Neuronal stem cell (in vitro differentiated cells): ENCODE measurements around the gene MAZ.
"Not testable (repeated sequence)": the region's sequence is repeated elsewhere in the genome, so short reads cannot be mapped to it uniquely, and the experiment has no call there.

ENCODE experiments used
- DNase-seq: peaks from one replicate; pipeline ENCODE4 v3.0.0-alpha.2; 2013; ENCODE audit warnings: low spot score
- H2AFZ ChIP-seq: one replicate; pipeline ENCODE4 v1.6.1; 2013; ENCODE audit warnings: mild to moderate bottlenecking, low read length, inconsistent platforms
- H2AK5ac ChIP-seq: 2 replicates; pipeline ENCODE4 v1.6.1; 2013; ENCODE audit warnings: low read depth, mild to moderate bottlenecking, inconsistent platforms, low read length, moderate library complexity, mixed read lengths
- H2BK120ac ChIP-seq: 2 replicates; pipeline ENCODE4 v1.6.1; 2013; ENCODE audit warnings: low read depth, mild to moderate bottlenecking, inconsistent platforms, low read length, moderate library complexity, mixed read lengths
- H2BK12ac ChIP-seq: one replicate; pipeline ENCODE4 v1.6.1; 2013; ENCODE audit warnings: low read length, inconsistent platforms
- H2BK15ac ChIP-seq: 2 replicates; pipeline ENCODE4 v1.6.1; 2013; ENCODE audit warnings: mild to moderate bottlenecking, low read length, inconsistent platforms, mixed read lengths
- H2BK5ac ChIP-seq: one replicate; pipeline ENCODE4 v1.6.1; 2013; ENCODE audit warnings: inconsistent platforms, mild to moderate bottlenecking, low read length, moderate library complexity
- H3K14ac ChIP-seq: one replicate; pipeline ENCODE4 v1.6.1; 2013; ENCODE audit warnings: low read length, inconsistent platforms
- H3K18ac ChIP-seq: 2 replicates; pipeline ENCODE4 v1.6.1; 2013; ENCODE audit warnings: low read length, inconsistent platforms
- H3K23ac ChIP-seq: 2 replicates; pipeline ENCODE4 v1.6.1; 2013; ENCODE audit warnings: low read depth, mild to moderate bottlenecking, mixed read lengths, low read length, inconsistent platforms; ENCODE audit not compliant: poor library complexity
- H3K27ac ChIP-seq: replicated peaks from 3 replicates; pipeline ENCODE4 v1.5.1; 2013; ENCODE audit warnings: low read length, inconsistent platforms
- H3K27me3 ChIP-seq, 3 experiments: 2 replicates each; pipeline ENCODE4 v1.6.1; 2013; ENCODE audit warnings: low read length in 3 of 3, mild to moderate bottlenecking in 2 of 3, inconsistent platforms in 1 of 3, low read depth in 1 of 3, mixed read lengths in 1 of 3, moderate library complexity in 1 of 3; ENCODE audit not compliant: control insufficient read depth in 3 of 3, insufficient read depth in 3 of 3
- H3K36me3 ChIP-seq, 2 donors: replicated peaks in 1 of 2; 2 replicates each; pipeline ENCODE4 v1.6.1; 2013; ENCODE audit warnings: low read length in 2 of 2; ENCODE audit not compliant: control insufficient read depth in 2 of 2, insufficient read depth in 2 of 2
- H3K4ac ChIP-seq: 2 replicates; pipeline ENCODE4 v1.6.1; 2013; ENCODE audit warnings: inconsistent platforms, mild to moderate bottlenecking, low read length, moderate library complexity
- H3K4me1 ChIP-seq, 2 donors: 1 replicate in 1 of 2; 2 replicates in 1 of 2; pipeline ENCODE4 v1.6.1; 2013; ENCODE audit warnings: low read length in 2 of 2, low read depth in 1 of 2; ENCODE audit not compliant: control insufficient read depth in 2 of 2, insufficient read depth in 1 of 2
- H3K4me2 ChIP-seq: one replicate; pipeline ENCODE4 v1.6.1; 2013; ENCODE audit warnings: mild to moderate bottlenecking, low read length, inconsistent platforms; ENCODE audit not compliant: insufficient read depth, poor library complexity, severe bottlenecking
- H3K4me3 ChIP-seq, 2 donors: 2 replicates each; pipeline ENCODE4 v1.5.1; 2013; ENCODE audit warnings: low read length in 2 of 2, mild to moderate bottlenecking in 2 of 2, inconsistent platforms in 1 of 2, moderate library complexity in 1 of 2
- H3K79me1 ChIP-seq: one replicate; pipeline ENCODE4 v1.6.1; 2013; ENCODE audit warnings: low read depth, mild to moderate bottlenecking, inconsistent platforms, low read length, moderate library complexity
- H3K9ac ChIP-seq: one replicate; pipeline ENCODE4 v1.6.1; 2013; ENCODE audit warnings: mild to moderate bottlenecking, low read depth, low read length, inconsistent platforms; ENCODE audit not compliant: poor library complexity
- H3K9me3 ChIP-seq, 2 donors: replicated peaks in 1 of 2; 2 replicates each; pipeline versions ENCODE3 to v1.6.1; 2013; ENCODE audit warnings: low read length in 2 of 2, mild to moderate bottlenecking in 2 of 2, inconsistent platforms in 1 of 2, low read depth in 1 of 2, mixed read lengths in 1 of 2, moderate library complexity in 1 of 2; ENCODE audit not compliant: control insufficient read depth in 2 of 2, insufficient read depth in 1 of 2
- H4K8ac ChIP-seq: one replicate; pipeline ENCODE4 v1.6.1; 2013; ENCODE audit warnings: low read depth, mild to moderate bottlenecking, inconsistent platforms, low read length, moderate library complexity
- H4K91ac ChIP-seq: one replicate; pipeline ENCODE4 v1.6.1; 2013; ENCODE audit warnings: low read length, low read depth, mild to moderate bottlenecking, inconsistent platforms; ENCODE audit not compliant: poor library complexity
- WGBS, 2 donors: extraction: QIAGEN DNeasy Blood & Tissue Kit; methylation state at CpG; one replicate each; pipeline ENCODE4 v1.1.7; 2013; ENCODE audit warnings: missing lambda C conversion rate in 2 of 2, mixed read lengths in 1 of 2; ENCODE audit not compliant: insufficient read length in 2 of 2, insufficient replicate concordance in 1 of 2; ENCODE audit errors: extremely low coverage in 2 of 2; 5-methylcytosine and 5-hydroxymethylcytosine counted together

Gene MAZ

DNA sequence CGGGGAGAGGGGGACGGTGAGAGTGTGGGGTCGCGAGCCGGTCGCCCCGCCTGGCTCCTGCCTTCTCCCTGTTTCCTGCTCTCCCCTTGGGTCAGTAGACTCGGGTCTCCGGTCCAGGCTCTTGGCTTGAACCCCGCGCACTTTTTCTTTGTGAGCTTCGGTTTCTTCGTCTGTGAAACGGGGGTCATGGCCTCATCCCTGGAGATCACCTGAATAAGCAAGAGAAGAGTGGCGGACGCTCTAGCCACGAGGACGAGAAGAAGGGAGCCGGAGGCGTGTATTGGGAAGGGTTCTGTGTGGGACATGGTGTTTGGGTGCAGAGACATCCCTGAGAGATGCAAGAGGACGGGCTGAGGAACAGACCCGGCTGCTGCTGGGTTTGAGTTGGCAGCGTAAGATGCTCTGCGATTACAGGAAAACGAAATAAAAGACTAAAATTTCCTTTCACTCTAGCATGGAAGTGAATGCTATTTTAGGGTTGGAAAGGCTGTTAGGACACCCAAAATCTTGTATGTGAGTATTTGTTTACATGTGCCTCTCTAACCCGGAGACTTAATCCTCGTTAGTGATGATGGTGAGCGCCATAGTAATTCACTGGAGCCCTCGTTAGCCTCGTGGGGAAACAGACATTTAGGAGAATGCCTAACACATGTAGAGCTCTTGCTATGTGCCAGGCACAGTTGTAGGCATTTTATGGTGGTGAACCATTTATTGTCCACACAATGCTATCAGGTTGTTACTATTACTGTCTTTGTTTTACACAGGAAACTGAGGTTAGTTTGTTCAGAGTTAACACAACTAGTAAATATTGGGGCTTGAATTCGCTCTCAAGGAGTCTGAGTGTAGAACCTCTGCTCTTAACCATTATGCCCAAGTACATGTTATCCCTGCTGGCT lies 15.1 kb upstream of the MAZ start:
- Histone ChIP-seq H2BK120ac (peak overlapping the region; percentile 87), H3K27ac (peak overlapping the region; percentile 69)

DNA sequence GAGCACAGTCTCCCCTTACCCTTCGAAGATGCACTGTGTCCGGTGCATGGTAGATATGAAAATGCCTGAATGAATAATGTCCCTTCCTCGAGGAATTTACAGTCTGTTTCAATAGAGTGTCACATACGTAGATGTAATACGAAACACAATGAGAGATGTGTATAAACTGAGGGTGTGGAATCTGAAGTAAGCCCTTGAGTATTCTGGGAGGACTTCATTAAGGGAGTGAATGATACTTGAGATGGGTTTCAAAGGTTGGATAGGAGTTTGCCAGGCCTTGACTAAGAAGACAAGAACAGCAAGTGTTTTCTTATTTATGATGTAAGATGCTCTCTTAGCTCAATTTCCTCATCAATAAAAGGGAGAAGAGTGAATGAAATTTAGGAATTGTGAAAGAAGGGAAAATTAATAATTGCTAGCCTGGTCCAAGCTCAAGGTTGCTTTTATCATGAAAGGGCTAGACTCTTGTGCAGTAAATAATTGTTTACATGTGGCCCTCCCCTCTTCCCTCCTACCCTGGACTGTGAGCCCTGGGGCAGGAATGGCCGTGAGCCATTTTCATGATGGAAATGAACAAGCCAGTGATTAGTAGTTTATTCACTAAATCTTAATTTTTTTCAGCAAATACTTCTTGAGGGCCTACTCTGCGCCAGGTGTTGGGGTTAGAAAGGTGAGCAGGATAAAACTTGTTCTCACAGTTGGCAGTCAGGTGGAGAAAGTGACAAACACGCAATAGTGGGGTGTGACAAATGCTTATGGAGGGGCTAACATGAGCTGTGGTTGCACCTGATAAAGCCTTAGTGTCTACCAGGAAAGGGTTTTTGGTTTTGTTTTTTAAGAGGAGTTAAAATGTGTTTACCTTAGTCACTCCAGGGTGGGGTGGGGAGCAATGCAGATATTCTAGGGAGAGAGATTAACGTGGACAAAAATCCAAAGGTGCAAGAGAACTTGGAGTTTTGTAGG lies 14.2 kb upstream of the MAZ start:
- Histone ChIP-seq H2BK120ac (no peak overlapping the region), H3K9ac (peak overlapping the region; percentile 75), H3K4me1 (peaks cover 7 to 11% of the 10 kb centered on the region in 2 donors), H3K23ac (no peak overlapping the region), H3K4me2 (peak overlapping the region; percentile 65), H2BK5ac (no peak overlapping the region), H2BK12ac (no peak overlapping the region), H3K9me3 (no peaks in the 10 kb centered on the region), H3K18ac (no peak overlapping the region), H3K27me3 (no peaks in the 10 kb centered on the region), H3K79me1 (peaks cover 9% of the 10 kb centered on the region), H4K91ac (no peak overlapping the region), H3K14ac (no peak overlapping the region), H3K4me3 (peak overlapping the region; percentile 75 to 85), H3K27ac (no peak overlapping the region), H2AK5ac (no peak overlapping the region), H2AFZ (no peak overlapping the region), H3K4ac (no peak overlapping the region), H2BK15ac (no peak overlapping the region), H3K36me3 (peaks cover 13 to 56% of the 10 kb centered on the region in 2 donors), H4K8ac (no peak overlapping the region)
- DNase-seq: no peak
- no CpG with 5 or more reads among the region's 9 CpGs for WGBS, 2 donors

More for the DNA sequence above, 15.1 kb upstream of the MAZ start:
- Histone ChIP-seq H3K23ac (peak overlapping the region; percentile 92), H3K4me1 (peaks cover 7 to 11% of the 10 kb centered on the region in 2 donors), H2BK5ac (peak overlapping the region; percentile 98), H4K8ac (no peak overlapping the region), H3K36me3 (peaks cover 7 to 46% of the 10 kb centered on the region in 2 donors), H2BK12ac (peak overlapping the region; percentile 81), H4K91ac (no peak overlapping the region), H3K14ac (peak overlapping the region; percentile 87), H3K79me1 (peaks cover 4% of the 10 kb centered on the region), H2BK15ac (peak overlapping the region; percentile 59), H3K9me3 (no peaks in the 10 kb centered on the region), H3K9ac (peak overlapping the region; percentile 99), H3K4me3 (peak overlapping the region; percentile 75 to 85), H2AK5ac (peak overlapping the region; percentile 93), H3K4ac (no peak overlapping the region), H3K4me2 (peak overlapping the region; percentile 65), H2AFZ (peak overlapping the region; percentile 90), H3K18ac (peak overlapping the region; percentile 95), H3K27me3 (no peaks in the 10 kb centered on the region)
- DNase-seq: no peak
- no CpG with 5 or more reads among the region's 31 CpGs for WGBS, 2 donors

DNA sequence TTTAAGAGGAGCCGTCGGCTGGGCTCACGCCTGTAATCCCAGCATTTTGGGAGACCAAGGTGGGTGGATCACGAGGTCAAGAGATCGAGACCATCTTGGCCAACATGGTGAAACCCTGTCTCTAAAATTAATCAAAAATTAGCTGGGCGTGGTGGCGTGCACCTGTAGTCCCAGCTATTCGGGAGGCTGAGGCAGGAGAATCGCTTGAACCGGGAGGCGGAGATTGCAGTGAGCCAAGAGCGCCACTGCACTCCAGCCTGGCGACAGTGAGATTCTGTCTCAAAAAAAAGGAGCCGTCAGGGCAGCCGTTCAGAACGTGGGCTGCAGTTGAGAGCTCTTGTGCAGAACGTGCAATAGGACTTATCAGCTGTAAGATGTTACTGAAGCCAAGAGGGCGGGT lies 13.2 kb upstream of the MAZ start:
- not testable (repeated sequence) for H2AK5ac ChIP-seq, DNase-seq, H2AFZ ChIP-seq, H3K14ac ChIP-seq, H2BK120ac ChIP-seq, H3K4me3 ChIP-seq, H3K4me2 ChIP-seq, H3K27me3 ChIP-seq, H3K9ac ChIP-seq, H2BK15ac ChIP-seq, H3K79me1 ChIP-seq, H2BK5ac ChIP-seq, H3K9me3 ChIP-seq, H4K8ac ChIP-seq, H3K4ac ChIP-seq, H3K23ac ChIP-seq, H3K27ac ChIP-seq, H3K18ac ChIP-seq, H4K91ac ChIP-seq, H2BK12ac ChIP-seq
- Histone ChIP-seq H3K4me1 (peaks cover 7 to 11% of the 10 kb centered on the region in 2 donors), H3K36me3 (peaks cover 23 to 66% of the 10 kb centered on the region in 2 donors)
- no CpG with 5 or more reads among the region's 18 CpGs for WGBS, 2 donors
